Neural progenitor cell (in vitro differentiated cells): ENCODE measurements around the gene COQ2.

Source experiments
- CTCF ChIP-seq: fragments of 200-600 bp; sonication (generic); IDR thresholded peaks from 2 replicates; pipeline ENCODE4 v1.5.1; 2017; ENCODE audit warnings: antibody characterized with exemption, mild to moderate bottlenecking
- EZH2 ChIP-seq: fragments of 200-600 bp; sonication (generic); IDR thresholded peaks from 2 replicates; pipeline ENCODE4 v1.6.1; 2017; ENCODE audit warnings: antibody characterized with exemption, mild to moderate bottlenecking, moderate library complexity

DNA sequence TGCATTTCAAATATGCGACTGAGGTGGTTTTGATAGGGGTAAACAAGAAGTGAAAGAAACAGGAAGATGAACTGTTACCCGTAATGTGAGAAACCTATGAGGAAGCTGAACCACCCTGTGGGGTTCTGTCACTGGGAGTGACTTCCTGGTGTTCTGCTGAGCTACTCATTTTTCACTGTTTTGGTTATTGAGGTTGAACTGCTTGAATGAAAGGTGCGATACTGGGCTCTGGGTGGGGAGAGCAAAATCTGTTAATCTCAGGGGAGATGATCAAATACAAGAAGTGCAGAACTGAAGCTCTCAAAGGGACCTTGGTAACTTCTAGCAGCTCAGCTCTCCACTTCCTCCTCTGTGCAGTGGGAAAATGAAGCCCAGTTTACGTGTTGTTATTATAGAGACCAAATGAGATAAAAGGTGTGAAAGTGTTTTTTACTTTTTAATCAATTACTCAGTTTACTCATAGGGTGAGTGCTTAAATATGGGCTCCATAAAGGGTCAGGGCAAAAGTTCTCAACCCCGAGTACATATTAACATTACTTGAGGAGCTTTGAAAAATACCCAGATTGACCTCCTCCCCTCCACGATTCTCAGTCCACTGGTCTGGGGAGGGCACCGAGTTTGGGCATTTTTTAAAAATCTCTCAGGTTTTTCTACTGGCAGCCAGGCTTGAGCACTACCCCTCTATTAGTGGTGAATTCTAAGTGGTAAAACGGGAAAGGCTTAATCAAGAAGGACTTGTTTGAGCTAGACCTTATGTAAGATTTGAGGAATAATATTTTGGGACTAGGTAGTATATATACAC is 66.7 kb downstream of the COQ2 start:
- TF ChIP-seq EZH2: no peak
- no peak for TF ChIP-seq CTCF
